Right lobe of liver (tissue), 4 donors: ENCODE data around the gene FZD8.

ENCODE experiments used
- POLR2A ChIP-seq: fragments of 450-650 bp; IDR thresholded peaks from one replicate; pipeline ENCODE4 v1.6.1; 2017; ENCODE audit warnings: antibody characterized with exemption, mild to moderate bottlenecking
- TF ChIP-seq, protein P1 (sequence below), 4 donors: fragments of 200-600 bp in 3 of 4; fragments of 450-650 bp in 1 of 4; IDR thresholded peaks; one replicate each; pipeline versions ENCODE4 v1.5.1 to v1.8.0; 2016 to 2022; ENCODE audit warnings: antibody characterized with exemption in 4 of 4, mild to moderate bottlenecking in 2 of 4
- donor health status: DM: no; HTN: no; CAD: no.
- donor health status: DM: no; HTN: no; CAD: no.
- donor health status: DM: no; HTN: yes; CAD: no.

DNA sequence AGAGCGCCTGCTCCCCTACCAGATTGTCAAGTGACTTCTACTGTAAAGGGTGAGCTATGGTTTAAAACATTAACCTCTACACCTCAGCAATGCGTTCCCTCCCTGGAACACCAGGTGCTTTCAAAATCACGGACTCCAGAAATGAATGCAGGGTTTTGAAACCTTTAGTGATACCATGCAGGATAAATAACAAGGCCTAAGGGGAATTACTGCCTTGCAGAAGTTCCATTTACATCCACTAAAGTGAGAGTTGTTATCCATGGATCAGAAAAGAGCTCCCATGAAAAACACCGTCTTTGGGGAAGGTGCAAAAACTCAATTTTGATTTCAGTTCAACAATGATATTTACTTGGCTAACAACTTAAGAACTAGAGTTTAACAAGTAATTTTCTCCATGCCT lies 4.0 kb downstream of the FZD8 start:
- TF ChIP-seq POLR2A = no peak
- TF ChIP-seq, protein P1, sequence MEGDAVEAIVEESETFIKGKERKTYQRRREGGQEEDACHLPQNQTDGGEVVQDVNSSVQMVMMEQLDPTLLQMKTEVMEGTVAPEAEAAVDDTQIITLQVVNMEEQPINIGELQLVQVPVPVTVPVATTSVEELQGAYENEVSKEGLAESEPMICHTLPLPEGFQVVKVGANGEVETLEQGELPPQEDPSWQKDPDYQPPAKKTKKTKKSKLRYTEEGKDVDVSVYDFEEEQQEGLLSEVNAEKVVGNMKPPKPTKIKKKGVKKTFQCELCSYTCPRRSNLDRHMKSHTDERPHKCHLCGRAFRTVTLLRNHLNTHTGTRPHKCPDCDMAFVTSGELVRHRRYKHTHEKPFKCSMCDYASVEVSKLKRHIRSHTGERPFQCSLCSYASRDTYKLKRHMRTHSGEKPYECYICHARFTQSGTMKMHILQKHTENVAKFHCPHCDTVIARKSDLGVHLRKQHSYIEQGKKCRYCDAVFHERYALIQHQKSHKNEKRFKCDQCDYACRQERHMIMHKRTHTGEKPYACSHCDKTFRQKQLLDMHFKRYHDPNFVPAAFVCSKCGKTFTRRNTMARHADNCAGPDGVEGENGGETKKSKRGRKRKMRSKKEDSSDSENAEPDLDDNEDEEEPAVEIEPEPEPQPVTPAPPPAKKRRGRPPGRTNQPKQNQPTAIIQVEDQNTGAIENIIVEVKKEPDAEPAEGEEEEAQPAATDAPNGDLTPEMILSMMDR (IDR thresholded peaks at IDR 0.05) = no peak
